ENCODE results near the gene HOGA1. TPM values are rescaled to one million over a fixed set of nuclear protein-coding genes. Genes with fewer than 3 reads are reported as not detected.

HOGA1 gene
- polyA plus RNA-seq, 1 of the 3 experiments (the other 2 are of a cell fraction) = 2.9 TPM

GRCh38 chr10:97539523-97540200, 44.5 kb upstream of the HOGA1 start:
- Histone ChIP-seq H3K9me3 (no peaks in the 10 kb centered on the region), H3K27me3 (ENCODE audit: insufficient read depth) (no peaks in the 10 kb centered on the region), H3K9ac (no peak overlapping the region), H3K9me2 (no peaks in the 10 kb centered on the region), H3K4me2 (no peak overlapping the region; the same call in 1 of the 2 replicates), H3K79me2 (ENCODE audit: insufficient read depth) (peaks cover 64% of the 10 kb centered on the region), H4K20me1 (ENCODE audit: insufficient read depth) (no peaks in the 10 kb centered on the region), H3K36me3 (replicated peaks in 1 of 2; ENCODE audit: control insufficient read depth in 1 of 2, insufficient read depth in 2 of 2, low read length in 1 of 2) (no peaks in the 10 kb centered on the region), H3K4me3 (ENCODE audit: low read depth in 2 of 2, low read length in 1 of 2) (no peak overlapping the region), H3F3A (replicated peaks; ENCODE audit: insufficient read depth) (peaks cover 31% of the 10 kb centered on the region), H2AFZ (ENCODE audit: low read depth) (no peak overlapping the region), H3K27ac (ENCODE audit: low read depth in 2 of 2, low read length in 1 of 2) (peak overlapping the region; percentile 23 to 100; a peak in 3 of 4 replicates), H3K4me1 (ENCODE audit: control insufficient read depth in 1 of 2, insufficient read depth in 2 of 2, low read depth in 1 of 2, low read length in 1 of 2) (peaks cover 16 to 48% of the 10 kb centered on the region in 2 experiments; a peak in 3 of 4 replicates)
- no peak for DNase-seq
- TF ChIP-seq TEAD4 (IDR thresholded peaks at IDR 0.05; ENCODE audit: borderline replicate concordance, insufficient read depth) (no peak), CTCF (IDR thresholded peaks at IDR 0.05) (peak; percentile 20; the same call in 1 of the 2 replicates)
- ChIA-PET POLR2A (interaction anchor here (0.7 kb wide), 1 partner anchor 145 kb away, joined by 5 read pairs; no protein-coding TSS in a partner anchor), CTCF (interaction anchor here (1.2 to 8.6 kb wide), 2 partner anchors 12 to 77 kb away, joined by 3 to 61 read pairs; no protein-coding TSS in a partner anchor)
- 90% methylated on average over 4 of the region's 6 CpGs for WGBS (ENCODE audit: low lambda C conversion rate)

- Histone ChIP-seq H3F3A (replicated peaks; ENCODE audit: insufficient read depth) (peaks cover 31% of the 10 kb centered on the region), H3K4me3 (ENCODE audit: low read depth in 2 of 2, low read length in 1 of 2) (no peak overlapping the region), H2AFZ (ENCODE audit: low read depth) (no peak overlapping the region), H3K9me3 (no peaks in the 10 kb centered on the region), H4K20me1 (ENCODE audit: insufficient read depth) (no peaks in the 10 kb centered on the region), H3K9ac (no peak overlapping the region), H3K36me3 (replicated peaks in 1 of 2; ENCODE audit: control insufficient read depth in 1 of 2, insufficient read depth in 2 of 2, low read length in 1 of 2) (no peaks in the 10 kb centered on the region), H3K4me1 (ENCODE audit: control insufficient read depth in 1 of 2, insufficient read depth in 2 of 2, low read depth in 1 of 2, low read length in 1 of 2) (peaks cover 16 to 48% of the 10 kb centered on the region in 2 experiments; a peak in 3 of 4 replicates), H3K4me2 (no peak overlapping the region), H3K27ac (ENCODE audit: low read depth in 2 of 2, low read length in 1 of 2) (peak overlapping the region in 1 of 2 experiments; percentile 100; a peak in 2 of 4 replicates), H3K27me3 (ENCODE audit: insufficient read depth) (no peaks in the 10 kb centered on the region), H3K79me2 (ENCODE audit: insufficient read depth) (peaks cover 64% of the 10 kb centered on the region), H3K9me2 (no peaks in the 10 kb centered on the region)
- ChIA-PET CTCF (interaction anchor here (8.6 kb wide), 1 partner anchor 11 kb away, joined by 61 read pairs; no protein-coding TSS in a partner anchor), POLR2A (no interaction called here)
- TF ChIP-seq CTCF (IDR thresholded peaks at IDR 0.05) = 0 out of 2 replicates have a peak, but pooled peaks have one; percentile 13
- no peak for TF ChIP-seq REST (IDR thresholded peaks at IDR 0.05; ENCODE audit: low read depth, low read length)
- 93% methylated on average over 10 of the region's 14 CpGs for WGBS (ENCODE audit: low lambda C conversion rate)
- no peak for DNase-seq
Observed at GRCh38 chr10:97540669-97541500, 43.3 kb upstream of the HOGA1 start.
